Loucy (cell line): ENCODE data around the gene COL21A1.

Experiments
- H2AFZ ChIP-seq: fragments of 200-600 bp; sonication (generic); 2 replicates; pipeline ENCODE4 v1.6.0; 2016; ENCODE audit warnings: antibody characterized with exemption, mild to moderate bottlenecking, low read length, moderate library complexity
- H3F3A ChIP-seq: fragments of 200-600 bp; 2 replicates; pipeline ENCODE4 v1.6.0; 2016; ENCODE audit warnings: antibody characterized with exemption, low read depth, mild to moderate bottlenecking
- H3K27me3 ChIP-seq: fragments of 200-600 bp; sonication (generic); 2 replicates; pipeline ENCODE4 v1.6.1; 2014; ENCODE audit warnings: low read length, mild to moderate bottlenecking; ENCODE audit not compliant: insufficient read depth, poor library complexity, severe bottlenecking
- H3K36me3 ChIP-seq: fragments of 200-600 bp; sonication (generic); 2 replicates; pipeline ENCODE4 v1.6.1; 2016; ENCODE audit warnings: low read length; ENCODE audit not compliant: insufficient read depth
- H3K4me1 ChIP-seq: fragments of 200-600 bp; sonication (generic); 2 replicates; pipeline ENCODE4 v1.5.1; 2014; ENCODE audit warnings: low read length, mild to moderate bottlenecking; ENCODE audit not compliant: insufficient read depth, poor library complexity, severe bottlenecking
- H3K4me2 ChIP-seq: fragments of 200-600 bp; sonication (generic); 2 replicates; pipeline ENCODE4 v1.6.0; 2014; ENCODE audit warnings: antibody characterized with exemption, low read length, low read depth, mild to moderate bottlenecking; ENCODE audit not compliant: poor library complexity, severe bottlenecking
- H3K4me3 ChIP-seq: fragments of 200-600 bp; sonication (generic); 2 replicates; pipeline ENCODE4 v1.5.1; 2014; ENCODE audit warnings: low read length, mild to moderate bottlenecking, mixed read lengths; ENCODE audit not compliant: poor library complexity, severe bottlenecking
- H3K79me2 ChIP-seq: fragments of 200-600 bp; sonication (generic); 2 replicates; pipeline ENCODE4 v1.6.1; 2014; ENCODE audit warnings: low read length; ENCODE audit not compliant: insufficient read depth
- H3K9ac ChIP-seq: fragments of 200-600 bp; sonication (generic); 2 replicates; pipeline ENCODE4 v1.6.0; 2014; ENCODE audit warnings: mild to moderate bottlenecking, low read depth, low read length, moderate library complexity; ENCODE audit not compliant: poor library complexity, severe bottlenecking
- H3K9me2 ChIP-seq: fragments of 200-600 bp; sonication (generic); replicated peaks from 2 replicates; pipeline ENCODE4 v1.6.1; 2016; ENCODE audit warnings: low read depth, low read length, mixed read lengths
- H3K9me3 ChIP-seq: fragments of 200-600 bp; sonication (generic); 2 replicates; pipeline ENCODE4 v1.6.1; 2014; ENCODE audit warnings: mild to moderate bottlenecking, antibody characterized with exemption, low read length, low read depth; ENCODE audit not compliant: insufficient read depth
- H4K20me1 ChIP-seq: fragments of 200-600 bp; sonication (generic); 2 replicates; pipeline ENCODE4 v1.6.0; 2014; ENCODE audit warnings: antibody characterized with exemption, low read length, mild to moderate bottlenecking; ENCODE audit not compliant: insufficient read depth, poor library complexity, severe bottlenecking
- CTCF ChIP-seq: fragments of 200-600 bp; sonication (generic); conservative IDR thresholded peaks from 2 replicates; pipeline ENCODE4 v1.5.1; 2014; ENCODE audit warnings: mild to moderate bottlenecking, antibody characterized with exemption, low read length
- EZH2phosphoT487 ChIP-seq: fragments of 200-600 bp; IDR thresholded peaks from 2 replicates; pipeline ENCODE4 v1.6.1; 2018; ENCODE audit warnings: antibody characterized with exemption, mild to moderate bottlenecking, moderate library complexity, borderline replicate concordance

The COL21A1 gene

GRCh38 chr6:56242346-56242745, 5.0 kb downstream of the COL21A1 start:
- H3K9ac ChIP-seq: no peak overlapping the region
- no peaks in the 10 kb centered on the region for H3K79me2 ChIP-seq
- no peaks in the 10 kb centered on the region for H3K9me3 ChIP-seq
- TF ChIP-seq EZH2phosphoT487 (no peak), CTCF (no peak)
- no peaks in the 10 kb centered on the region for H4K20me1 ChIP-seq
- peaks cover 16% of the 10 kb centered on the region for H3K4me1 ChIP-seq
- no peaks in the 10 kb centered on the region for H3K27me3 ChIP-seq
- H2AFZ ChIP-seq: no peak overlapping the region
- no peaks in the 10 kb centered on the region for H3F3A ChIP-seq
- H3K36me3 ChIP-seq: no peaks in the 10 kb centered on the region
- no peak overlapping the region for H3K4me3 ChIP-seq
- no peak overlapping the region for H3K4me2 ChIP-seq
- H3K9me2 ChIP-seq: no peaks in the 10 kb centered on the region

GRCh38 chr6:56241124-56241802, 6.1 kb downstream of the COL21A1 start:
- no peaks in the 10 kb centered on the region for H3K9me3 ChIP-seq
- H3K4me3 ChIP-seq: no peak overlapping the region
- no peak overlapping the region for H3K9ac ChIP-seq
- H3K4me2 ChIP-seq: no peak overlapping the region
- TF ChIP-seq CTCF (no peak), EZH2phosphoT487 (no peak)
- H3F3A ChIP-seq: no peaks in the 10 kb centered on the region
- no peak overlapping the region; the same call in 1 of the 2 replicates for H2AFZ ChIP-seq
- no peaks in the 10 kb centered on the region for H3K36me3 ChIP-seq
- H3K9me2 ChIP-seq: no peaks in the 10 kb centered on the region
- no peaks in the 10 kb centered on the region for H3K79me2 ChIP-seq
- no peaks in the 10 kb centered on the region for H4K20me1 ChIP-seq
- H3K4me1 ChIP-seq: peaks cover 16% of the 10 kb centered on the region
- no peaks in the 10 kb centered on the region for H3K27me3 ChIP-seq

- Histone ChIP-seq H3K36me3 (no peaks in the 10 kb centered on the region), H3K4me1 (peaks cover 26% of the 10 kb centered on the region), H3K27me3 (no peaks in the 10 kb centered on the region), H3K9ac (no peak overlapping the region), H4K20me1 (no peaks in the 10 kb centered on the region), H3K9me3 (no peaks in the 10 kb centered on the region), H3K4me2 (peak overlapping the region; percentile 29), H3F3A (no peaks in the 10 kb centered on the region), H3K4me3 (no peak overlapping the region), H2AFZ (peak overlapping the region; percentile 14; the same call in 1 of the 2 replicates), H3K9me2 (no peaks in the 10 kb centered on the region), H3K79me2 (no peaks in the 10 kb centered on the region)
- TF ChIP-seq EZH2phosphoT487 (no peak), CTCF (no peak)
These were observed 9.0 kb downstream of the COL21A1 start for GRCh38 chr6:56238352-56238751.
